Measurements from ENCODE around the gene FLNA. TPM values are rescaled to one million over a fixed set of nuclear protein-coding genes. Genes with fewer than 3 reads are reported as not detected.
A peak's percentile ranks its signal among the peaks of the same experiment; 100 is the strongest.

The FLNA gene
- total RNA-seq, 4 donors from 2014 or later, result 23.9 to 128 (median 88.9) TPM

DNA sequence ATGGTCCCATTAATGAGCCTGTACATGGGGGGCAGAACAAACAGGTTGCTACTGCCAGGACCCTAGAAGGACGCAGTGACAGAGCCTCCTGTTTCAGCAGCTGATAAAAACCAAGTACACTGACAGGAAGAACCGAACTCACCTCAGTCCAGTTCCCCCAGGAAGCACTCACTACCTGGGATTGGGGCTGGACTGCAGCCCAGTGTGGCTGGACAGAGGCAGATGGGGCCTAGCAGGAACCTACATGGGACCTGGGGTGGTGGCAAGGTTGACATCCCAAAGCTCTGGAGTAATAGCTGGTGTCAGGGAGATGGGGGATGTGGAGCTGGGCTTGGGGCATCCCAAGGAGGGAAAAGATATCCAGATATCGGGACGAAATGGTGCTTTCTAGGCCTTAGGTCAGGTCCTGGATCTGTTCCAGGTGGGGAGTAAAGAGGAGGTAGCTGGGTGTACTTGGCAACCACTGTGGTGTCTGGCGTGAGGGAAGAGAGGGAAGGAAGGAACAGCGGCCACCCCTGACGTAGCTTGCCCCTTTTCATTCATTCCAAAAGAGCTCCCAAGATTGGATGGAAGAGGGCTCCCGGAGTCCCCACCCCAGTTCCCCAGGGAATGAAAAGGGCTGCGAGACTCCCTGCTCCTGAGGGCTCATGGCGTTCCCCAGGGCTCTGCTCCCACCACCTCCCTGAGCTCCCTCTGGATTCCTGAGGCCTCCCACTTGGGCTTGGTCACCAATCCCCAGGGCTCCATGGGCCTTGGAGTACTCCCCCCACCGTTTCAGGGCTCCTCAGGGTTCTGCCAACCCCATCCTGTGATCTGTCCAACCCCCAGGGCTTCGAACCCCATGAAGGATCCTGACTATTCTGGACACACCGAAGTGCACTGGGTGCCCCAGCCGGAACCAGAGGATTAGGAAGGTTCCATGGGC, 9.2 kb upstream of the FLNA start:
- no peak overlapping the region for H3K4me3 ChIP-seq
- ATAC-seq (no peak), DNase-seq (no peak)
- H3K4me1 ChIP-seq, result peaks cover 4 to 10% of the 10 kb centered on the region in 2 donors
- intact Hi-C loops (cut with DNase I; ENCODE audit: low total_unique reads), result no loop called here
- no peaks in the 10 kb centered on the region for H3K9me3 ChIP-seq
- in situ Hi-C loops (cut with MboI; ENCODE audit: low sequenced_read_pairs in 4 of 4), result no loop called here
- no peak overlapping the region for H3K27ac ChIP-seq
- TF ChIP-seq, protein P1, sequence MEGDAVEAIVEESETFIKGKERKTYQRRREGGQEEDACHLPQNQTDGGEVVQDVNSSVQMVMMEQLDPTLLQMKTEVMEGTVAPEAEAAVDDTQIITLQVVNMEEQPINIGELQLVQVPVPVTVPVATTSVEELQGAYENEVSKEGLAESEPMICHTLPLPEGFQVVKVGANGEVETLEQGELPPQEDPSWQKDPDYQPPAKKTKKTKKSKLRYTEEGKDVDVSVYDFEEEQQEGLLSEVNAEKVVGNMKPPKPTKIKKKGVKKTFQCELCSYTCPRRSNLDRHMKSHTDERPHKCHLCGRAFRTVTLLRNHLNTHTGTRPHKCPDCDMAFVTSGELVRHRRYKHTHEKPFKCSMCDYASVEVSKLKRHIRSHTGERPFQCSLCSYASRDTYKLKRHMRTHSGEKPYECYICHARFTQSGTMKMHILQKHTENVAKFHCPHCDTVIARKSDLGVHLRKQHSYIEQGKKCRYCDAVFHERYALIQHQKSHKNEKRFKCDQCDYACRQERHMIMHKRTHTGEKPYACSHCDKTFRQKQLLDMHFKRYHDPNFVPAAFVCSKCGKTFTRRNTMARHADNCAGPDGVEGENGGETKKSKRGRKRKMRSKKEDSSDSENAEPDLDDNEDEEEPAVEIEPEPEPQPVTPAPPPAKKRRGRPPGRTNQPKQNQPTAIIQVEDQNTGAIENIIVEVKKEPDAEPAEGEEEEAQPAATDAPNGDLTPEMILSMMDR (IDR thresholded peaks at IDR 0.05 in 4 of 5, conservative IDR thresholded peaks at IDR 0.05 in 1 of 5), result no peak
- TF ChIP-seq POLR2A (IDR thresholded peaks at IDR 0.05), result no peak
- no peaks in the 10 kb centered on the region for H3K36me3 ChIP-seq
- no peaks in the 10 kb centered on the region for H3K27me3 ChIP-seq

DNA sequence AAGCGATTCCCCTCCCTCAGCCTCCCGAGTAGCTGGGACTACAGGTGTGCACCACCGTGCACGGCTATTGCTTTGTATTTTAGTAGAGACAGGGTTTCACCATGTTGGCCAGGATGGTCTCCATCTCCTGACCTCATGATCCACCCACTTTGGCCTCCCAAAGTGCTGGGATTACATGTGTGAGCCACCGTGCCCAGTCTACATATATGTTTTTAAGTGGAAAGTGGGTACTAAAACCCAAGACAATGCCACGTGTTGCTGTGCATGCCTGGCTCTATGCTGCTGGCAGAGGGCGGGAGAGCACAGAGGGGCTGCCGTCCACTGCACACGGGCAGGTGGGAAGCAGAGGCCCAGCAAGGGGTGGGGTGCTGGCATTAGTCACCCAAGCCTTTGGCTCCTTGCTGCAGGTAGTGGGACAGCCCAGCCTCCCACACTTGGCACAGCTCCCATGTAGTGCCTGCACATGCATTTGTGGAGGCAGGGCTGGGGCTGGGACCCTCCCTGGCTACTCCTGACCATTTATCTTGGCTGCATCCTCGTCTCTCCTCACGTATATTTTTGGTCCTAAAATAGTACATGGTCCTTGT, 8.1 kb upstream of the FLNA start:
- in situ Hi-C loops (cut with MboI; ENCODE audit: low sequenced_read_pairs in 4 of 4) (no loop called here), intact Hi-C loops (cut with DNase I; ENCODE audit: low total_unique reads) (no loop called here)
- Histone ChIP-seq H3K9me3 (no peaks in the 10 kb centered on the region), H3K36me3 (no peaks in the 10 kb centered on the region), H3K4me3 (no peak overlapping the region), H3K27ac (no peak overlapping the region), H3K27me3 (no peaks in the 10 kb centered on the region), H3K4me1 (peaks cover 4 to 10% of the 10 kb centered on the region in 2 donors)
- no peak for ATAC-seq
- no peak for TF ChIP-seq POLR2A (IDR thresholded peaks at IDR 0.05)
- TF ChIP-seq, protein P1 (IDR thresholded peaks at IDR 0.05 in 4 of 5, conservative IDR thresholded peaks at IDR 0.05 in 1 of 5), result no peak
- no peak for DNase-seq

DNA sequence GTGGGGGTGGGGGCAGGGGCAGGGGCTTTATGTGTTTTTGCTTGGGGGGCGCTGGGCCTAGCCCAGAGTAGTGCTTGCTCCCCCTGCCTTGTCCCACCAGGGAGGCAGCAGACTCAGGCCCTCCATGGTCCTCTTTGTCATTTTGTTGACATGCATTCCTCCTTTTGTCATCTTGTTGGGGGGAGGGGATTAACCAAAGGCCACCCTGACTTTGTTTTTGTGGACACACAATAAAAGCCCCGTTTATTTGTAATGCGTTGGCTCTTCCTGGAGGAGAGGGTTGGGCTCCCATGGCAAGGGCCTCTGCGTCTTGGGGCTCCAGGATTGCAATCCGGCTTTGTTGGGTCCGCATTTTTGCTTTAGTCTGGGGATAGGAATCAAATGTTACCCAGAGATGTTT, 6.8 kb upstream of the FLNA start:
- no peaks in the 10 kb centered on the region for H3K27me3 ChIP-seq
- peak overlapping the region in 1 of 4 donors; percentile 83 for H3K27ac ChIP-seq
- no peaks in the 10 kb centered on the region for H3K36me3 ChIP-seq

DNA sequence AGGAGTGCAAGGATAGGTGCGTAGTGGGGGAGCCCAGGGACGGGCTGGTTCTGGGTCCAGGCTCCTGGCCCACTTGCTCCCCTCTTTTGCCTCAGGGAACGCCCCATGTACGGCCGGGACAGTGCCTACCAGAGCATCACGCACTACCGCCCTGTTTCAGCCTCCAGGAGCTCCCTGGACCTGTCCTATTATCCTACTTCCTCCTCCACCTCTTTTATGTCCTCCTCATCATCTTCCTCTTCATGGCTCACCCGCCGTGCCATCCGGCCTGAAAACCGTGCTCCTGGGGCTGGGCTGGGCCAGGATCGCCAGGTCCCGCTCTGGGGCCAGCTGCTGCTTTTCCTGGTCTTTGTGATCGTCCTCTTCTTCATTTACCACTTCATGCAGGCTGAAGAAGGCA, 6.4 kb upstream of the FLNA start:
- in situ Hi-C loops (cut with MboI; ENCODE audit: low sequenced_read_pairs in 4 of 4) (no loop called here), intact Hi-C loops (cut with DNase I; ENCODE audit: low total_unique reads) (no loop called here)
- no peak for TF ChIP-seq POLR2A (IDR thresholded peaks at IDR 0.05)
- TF ChIP-seq, protein P1 (IDR thresholded peaks at IDR 0.05 in 4 of 5, conservative IDR thresholded peaks at IDR 0.05 in 1 of 5), result no peak
- H3K4me1 ChIP-seq, result peaks cover 4 to 10% of the 10 kb centered on the region in 2 donors
- DNase-seq (no peak), ATAC-seq (no peak)
- H3K4me3 ChIP-seq, result no peak overlapping the region
- H3K27ac ChIP-seq, result peak overlapping the region; percentile 83 to 96 (median 96)
- no peaks in the 10 kb centered on the region for H3K27me3 ChIP-seq
- no peaks in the 10 kb centered on the region for H3K36me3 ChIP-seq
- H3K9me3 ChIP-seq, result no peaks in the 10 kb centered on the region

More for the DNA sequence above, 6.8 kb upstream of the FLNA start:
- in situ Hi-C loops (cut with MboI; ENCODE audit: low sequenced_read_pairs in 4 of 4) (no loop called here), intact Hi-C loops (cut with DNase I; ENCODE audit: low total_unique reads) (no loop called here)
- no peak for ATAC-seq
- TF ChIP-seq POLR2A (IDR thresholded peaks at IDR 0.05), result no peak
- TF ChIP-seq, protein P1 (IDR thresholded peaks at IDR 0.05 in 4 of 5, conservative IDR thresholded peaks at IDR 0.05 in 1 of 5), result no peak
- DNase-seq, result no peak
- Histone ChIP-seq H3K4me3 (no peak overlapping the region), H3K4me1 (peaks cover 4 to 10% of the 10 kb centered on the region in 2 donors), H3K9me3 (no peaks in the 10 kb centered on the region)
